NCI-H69 (cell line): Measurements from ENCODE around the gene CIAO2B.
"Not testable (repeated sequence)": the region's sequence is repeated elsewhere in the genome, so short reads cannot be mapped to it uniquely, and the experiment has no call there.

ENCODE experiments used
- DNase-seq: peaks from one replicate; lab custom pipeline; 2025; lab: John Stamatoyannopoulos, UW

CIAO2B gene

DNA sequence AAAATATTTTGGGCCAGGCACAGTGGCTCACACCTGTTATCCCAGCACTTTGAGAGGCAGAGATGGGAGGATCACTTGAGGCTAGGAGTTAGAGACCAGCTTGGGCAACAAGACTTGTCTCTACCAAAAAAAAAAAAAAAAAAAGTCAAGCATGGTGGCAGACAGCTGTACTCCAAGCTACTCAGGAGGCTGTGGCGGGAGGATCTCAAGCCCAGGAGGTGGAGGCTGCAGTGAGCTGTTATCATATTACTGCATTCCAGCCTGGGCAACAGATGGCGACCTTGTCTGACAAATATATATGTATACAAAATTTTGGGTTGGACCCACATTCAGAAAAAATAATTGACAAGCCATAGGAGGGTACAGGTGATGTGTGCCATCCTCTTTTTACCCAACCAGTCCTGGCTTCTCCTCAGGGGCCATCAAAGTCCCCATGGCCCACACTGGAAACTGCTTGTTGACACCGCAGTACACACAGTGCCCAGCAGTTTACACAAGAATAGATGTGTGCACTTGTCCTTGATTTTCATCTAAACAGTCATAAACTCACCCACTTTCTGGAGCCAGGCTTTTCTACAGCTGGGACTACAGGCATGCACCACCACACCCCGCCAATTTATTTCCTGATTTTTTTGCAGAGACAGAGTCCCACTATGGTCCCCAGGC is 2.8 kb upstream of the CIAO2B start:
- DNase-seq: no peak

DNA sequence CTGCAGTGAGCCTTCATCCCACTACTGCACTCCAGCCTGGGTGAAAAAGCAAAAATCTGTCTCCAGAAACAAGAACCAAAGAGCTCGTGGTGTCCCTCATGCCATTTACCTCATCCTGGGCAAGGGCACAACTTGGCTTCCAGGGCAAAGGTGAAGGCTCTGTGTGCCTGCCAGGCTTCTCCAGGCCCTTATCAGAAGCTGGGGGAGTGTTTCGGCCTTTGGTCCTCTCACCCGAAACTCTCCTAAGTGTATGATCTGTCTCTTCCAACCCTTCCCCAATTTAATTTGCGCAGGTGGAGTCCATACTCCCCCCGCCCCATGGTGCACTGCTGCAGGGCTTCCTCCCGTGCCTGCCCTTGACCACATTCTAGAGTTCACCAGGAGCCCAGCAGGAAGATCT is 2.3 kb upstream of the CIAO2B start:
- no peak for DNase-seq

DNA sequence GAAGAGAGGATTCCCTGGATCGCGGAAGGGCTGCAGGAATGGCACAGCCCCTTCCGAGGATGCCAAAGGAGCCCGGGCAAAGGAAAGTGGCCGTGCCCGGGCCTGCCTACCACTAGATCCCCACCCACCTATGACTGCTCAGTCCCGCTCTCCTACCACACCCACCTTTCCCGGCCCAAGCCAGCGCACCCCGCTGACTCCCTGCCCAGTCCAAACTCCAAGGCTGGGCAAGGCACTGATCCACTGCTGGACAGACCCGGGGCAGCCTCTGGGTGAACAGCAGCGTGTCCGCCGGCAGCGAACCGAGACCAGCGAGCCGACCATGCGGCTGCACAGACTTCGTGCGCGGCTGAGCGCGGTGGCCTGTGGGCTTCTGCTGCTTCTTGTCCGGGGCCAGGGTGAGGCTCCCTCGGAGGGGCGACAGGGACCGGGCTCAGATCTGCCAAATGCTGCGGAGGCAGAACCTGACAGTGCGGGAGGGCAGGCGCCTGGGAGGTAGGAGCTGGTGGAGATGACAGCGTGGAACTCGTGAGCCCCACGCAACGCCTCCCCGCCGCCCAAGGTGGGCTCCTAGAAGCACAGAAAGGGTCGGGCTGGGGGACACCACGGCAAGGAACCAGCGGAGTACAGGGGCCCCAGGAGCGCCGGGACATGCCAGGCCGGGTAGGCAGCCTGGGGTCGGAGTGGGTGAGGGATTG is 1.3 kb upstream of the CIAO2B start, which contains the start of gene CES2:
CES2 (plus strand) TSS at position 203 of the 698 bp plus-strand sequence; CDS start at position 323, 120 bp downstream.
- no peak for DNase-seq

DNA sequence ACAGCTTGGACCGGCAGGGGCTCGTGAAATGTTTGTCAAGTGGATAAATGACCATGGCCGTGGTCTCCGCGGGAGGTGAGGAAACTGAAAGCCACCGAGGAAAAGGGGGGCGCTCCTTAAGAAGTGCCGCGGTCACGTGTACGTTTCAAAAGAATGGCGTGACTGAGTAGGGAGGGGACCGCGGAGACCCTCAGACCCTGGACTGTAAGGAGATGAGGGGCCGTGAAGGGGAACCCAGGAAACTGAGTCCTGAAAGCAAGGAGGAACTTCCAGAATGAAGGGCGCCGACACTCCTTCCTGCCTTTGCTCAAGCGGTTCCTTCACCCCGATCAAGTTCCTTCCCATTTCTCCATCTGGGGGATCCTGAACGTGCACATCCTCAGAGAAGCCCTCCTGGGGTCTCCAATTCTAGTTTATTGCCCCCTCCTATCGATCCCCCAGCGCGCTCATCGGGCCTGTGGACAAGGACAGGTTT is 674 bp upstream of the CIAO2B start:
- DNase-seq: not testable (repeated sequence)

DNA sequence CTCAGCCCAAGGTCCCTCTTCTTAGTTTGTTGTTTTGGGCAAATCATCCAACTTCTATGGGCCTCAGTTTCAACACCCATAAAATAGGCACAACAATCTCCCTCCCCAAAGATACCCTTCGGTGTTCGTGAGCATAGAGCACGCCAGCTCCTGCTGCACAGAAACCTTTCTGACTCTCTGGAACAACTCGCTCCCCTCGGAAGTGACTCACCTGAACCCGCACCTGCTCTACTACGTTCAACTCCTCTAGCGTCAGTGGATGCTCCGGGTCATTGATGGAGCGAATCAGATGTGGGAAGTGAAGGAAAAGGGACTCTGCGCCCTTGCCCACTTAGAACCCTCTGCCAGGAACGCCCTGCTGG is 445 bp downstream of the CIAO2B start:
- DNase-seq: no peak

DNA sequence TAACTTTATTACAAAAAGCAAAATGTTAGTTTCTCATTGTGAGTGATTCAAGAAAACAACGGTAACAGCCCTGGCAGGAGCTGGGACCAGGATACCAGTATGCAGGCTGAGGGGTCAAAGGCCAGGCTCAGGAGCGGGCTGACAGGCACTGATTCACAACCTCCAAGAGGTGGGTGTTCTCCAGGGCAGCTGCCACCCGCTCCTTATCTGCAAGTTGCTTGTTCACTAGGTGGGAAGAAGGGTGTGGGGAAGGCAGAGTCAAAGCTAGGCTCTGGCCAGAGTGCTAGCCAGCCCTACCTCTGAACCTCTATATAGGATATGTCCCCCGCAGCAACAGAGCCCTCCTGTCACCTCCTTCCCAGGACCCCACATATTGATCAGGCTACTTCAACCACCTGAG is 2.1 kb downstream of the CIAO2B start:
- no peak for DNase-seq

DNA sequence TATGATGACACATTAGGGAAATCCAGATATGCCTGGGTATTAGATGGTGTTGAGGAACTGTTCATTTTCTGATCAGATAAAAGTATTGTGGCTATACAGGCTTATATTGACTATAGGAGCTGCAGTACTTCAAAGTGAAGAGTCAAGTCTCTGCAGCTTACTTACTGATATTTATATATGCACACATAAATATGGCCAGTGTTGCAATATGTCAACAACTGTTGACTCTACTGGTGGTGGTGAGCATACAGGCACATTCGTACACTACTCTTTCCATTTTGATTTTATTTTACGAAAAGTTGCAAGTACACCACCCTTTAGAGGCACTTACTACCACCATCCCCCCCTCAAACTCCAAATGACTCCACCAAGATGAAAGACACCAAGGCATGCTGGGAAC is 2.5 kb downstream of the CIAO2B start:
- no peak for DNase-seq

DNA sequence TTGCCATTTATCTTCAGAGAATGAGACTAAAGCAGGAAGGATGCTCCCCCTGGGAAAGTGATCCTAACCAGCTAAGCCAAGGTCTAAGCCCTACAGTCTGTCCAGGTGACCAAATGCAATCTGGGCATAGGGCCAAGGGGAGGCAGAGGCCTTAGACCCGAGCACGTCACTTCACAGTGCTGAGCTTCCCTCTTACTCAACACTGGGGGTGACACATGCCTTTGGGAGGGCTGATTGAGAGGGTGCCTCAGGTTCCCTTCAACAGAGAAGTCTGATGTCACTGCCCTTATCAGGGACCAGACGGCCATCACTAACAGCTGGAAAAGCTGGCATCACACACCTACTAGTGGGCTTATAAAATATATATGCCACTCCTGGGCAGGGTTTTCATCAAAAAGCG is 4.0 kb downstream of the CIAO2B start:
- peak; percentile 24 for DNase-seq

DNA sequence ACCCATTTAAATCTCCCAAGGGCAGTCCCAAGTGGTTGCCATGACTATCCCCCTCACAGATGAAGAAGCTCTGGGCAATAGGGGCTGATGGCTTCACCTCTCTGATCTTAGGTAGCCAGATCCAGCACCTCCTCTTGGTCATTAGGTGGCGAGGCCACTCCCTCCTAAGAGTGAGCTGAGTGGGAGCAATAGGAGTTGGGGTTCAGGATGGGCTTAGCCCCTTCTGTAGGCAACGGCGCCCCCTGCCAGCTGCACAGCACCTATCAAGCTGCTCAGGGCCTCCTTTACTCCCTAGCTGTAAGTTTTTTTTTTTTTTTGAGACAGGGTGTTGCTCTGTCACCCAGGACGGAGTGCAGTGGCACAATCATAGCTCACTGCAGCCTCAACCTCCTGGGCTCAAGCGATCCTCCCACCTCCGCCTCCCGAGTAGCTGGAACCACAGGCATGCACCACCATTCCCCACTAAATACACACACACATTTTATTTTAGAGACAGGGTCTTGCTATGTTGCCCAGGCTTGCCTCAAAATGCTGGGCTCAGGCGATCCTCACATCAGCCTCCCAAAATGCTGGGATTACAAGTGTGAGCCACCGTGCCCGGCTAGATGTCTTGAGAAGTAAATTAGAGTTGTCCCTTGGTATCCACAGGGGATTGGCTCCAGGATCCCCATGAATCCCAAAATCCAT is 5.4 kb downstream of the CIAO2B start:
- DNase-seq: peak; percentile 12

DNA sequence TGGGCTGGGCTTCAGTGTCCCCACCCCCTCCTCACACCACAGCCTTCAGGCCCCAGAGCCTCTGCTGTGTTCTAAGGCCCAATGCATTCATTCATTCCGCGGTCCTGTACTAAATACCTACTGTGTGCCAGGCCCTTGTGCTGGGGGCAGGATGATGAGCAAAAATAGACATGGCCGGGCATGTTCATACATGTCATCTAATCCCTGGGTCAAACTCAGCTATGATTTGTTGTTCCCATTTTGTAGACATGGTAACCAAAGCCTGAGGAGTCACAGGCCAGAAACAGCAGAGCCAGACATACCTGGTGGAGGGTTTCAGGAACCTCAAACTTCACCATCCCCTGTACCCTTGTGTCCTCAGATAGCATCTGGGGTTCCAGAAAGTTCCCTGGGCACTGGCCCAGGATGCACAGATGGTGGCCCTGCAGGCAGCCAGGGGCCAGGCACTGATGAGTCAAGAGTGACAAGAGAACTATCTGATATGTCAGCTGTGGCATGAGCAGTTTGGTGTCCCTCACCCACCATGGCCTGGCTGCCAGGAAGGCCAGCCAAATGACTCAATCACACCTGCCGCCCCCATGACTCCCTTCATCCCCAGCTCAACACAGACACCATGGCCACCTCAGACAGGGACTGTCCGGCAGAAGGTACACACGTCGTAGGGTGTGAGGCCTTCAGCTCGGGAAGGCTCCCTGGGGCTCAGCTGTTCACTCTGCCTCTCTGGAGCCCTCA is 6.1 kb downstream of the CIAO2B start:
- DNase-seq: peak; percentile 9

DNA sequence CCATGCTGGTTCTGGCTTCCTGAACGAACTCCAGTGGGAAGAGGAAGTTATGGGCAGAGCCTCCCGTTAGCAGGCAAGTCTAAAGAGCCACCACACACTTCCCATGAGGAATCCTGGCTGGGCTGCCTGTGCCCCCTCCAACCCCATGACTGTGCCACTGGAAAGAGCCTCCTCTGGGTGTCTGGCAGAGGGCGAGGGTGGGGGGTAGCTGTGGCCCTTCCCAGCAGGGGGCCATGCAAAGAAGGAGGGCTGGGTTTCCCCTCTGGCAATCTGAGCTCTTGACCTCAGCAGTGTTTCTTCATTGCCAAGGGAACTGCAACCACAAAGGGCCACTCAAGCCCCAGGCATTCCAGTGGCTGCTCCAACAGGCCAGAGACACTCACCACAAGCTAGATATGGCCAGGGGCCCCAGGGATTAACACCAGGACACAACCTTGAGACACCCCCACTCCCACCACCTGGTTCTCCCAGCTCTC is 7.2 kb downstream of the CIAO2B start:
- DNase-seq: peak; percentile 5

DNA sequence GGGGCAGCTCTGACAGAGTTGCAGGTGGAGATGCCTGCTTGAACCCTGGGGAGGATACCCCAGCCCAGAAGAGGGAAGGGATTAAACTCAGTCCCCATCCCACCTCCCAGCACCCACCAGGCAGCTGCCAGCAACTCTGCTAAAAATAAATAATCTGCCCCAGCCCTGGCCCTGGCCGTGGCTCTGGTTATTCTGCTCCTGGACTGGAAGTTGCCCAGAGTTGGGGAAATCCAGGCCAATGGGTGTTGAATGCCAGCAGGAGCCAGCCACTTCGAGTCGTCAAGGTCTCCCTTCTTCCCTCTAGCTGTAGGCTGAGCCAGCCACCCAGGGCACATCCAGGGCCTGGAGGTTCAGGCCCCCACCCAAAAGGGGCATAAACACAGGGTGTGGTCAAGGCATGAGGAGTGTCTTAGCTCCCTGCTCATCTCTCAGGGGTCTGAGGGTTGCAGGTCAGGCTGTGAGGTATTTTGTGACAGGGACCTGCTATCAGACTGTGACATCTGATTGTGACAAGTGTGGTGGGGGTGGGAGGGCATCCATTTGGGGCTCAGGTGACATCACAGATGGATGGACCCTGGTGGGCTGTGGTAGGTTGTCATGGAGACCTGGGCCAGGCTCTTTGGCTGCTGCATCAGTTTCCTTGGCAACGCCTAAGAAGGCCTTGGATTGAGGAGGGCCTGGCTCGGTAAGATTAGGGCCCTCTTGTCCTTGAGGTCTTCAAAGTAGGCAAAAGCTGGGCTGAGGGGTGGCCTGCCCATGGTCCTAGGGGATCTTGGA is 7.8 kb downstream of the CIAO2B start:
- DNase-seq: no peak

DNA sequence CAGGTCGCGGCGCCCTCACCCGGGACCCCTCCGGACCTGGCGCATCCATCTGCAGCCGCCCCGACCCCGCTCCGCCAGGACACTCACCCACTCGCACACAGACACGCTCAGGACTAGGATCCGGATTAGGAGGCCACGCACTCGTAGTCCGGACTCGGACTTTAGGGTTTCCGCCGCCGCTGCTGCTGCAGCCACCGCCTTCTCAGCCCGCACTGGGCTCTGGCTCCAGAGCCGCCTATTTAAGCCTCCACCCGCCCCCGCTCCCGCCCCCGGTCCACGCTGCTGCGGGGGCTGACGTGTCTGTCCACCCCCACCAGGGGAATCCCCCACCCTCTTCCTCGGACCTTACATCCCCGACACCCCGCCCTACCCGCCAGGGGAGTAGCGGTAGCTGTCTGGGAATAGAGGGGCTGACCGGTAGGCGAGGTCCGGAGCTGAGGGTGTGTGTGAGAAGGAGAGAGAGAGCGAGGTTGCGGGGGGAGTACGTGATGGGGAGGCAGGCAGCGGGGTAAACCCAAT is 8.8 kb downstream of the CIAO2B start, which contains the start of gene RRAD:
RRAD (minus strand) TSS at position 214 of the 519 bp plus-strand sequence. CDS start 356 bp downstream, outside the sequence.
- DNase-seq: peak; percentile 8

DNA sequence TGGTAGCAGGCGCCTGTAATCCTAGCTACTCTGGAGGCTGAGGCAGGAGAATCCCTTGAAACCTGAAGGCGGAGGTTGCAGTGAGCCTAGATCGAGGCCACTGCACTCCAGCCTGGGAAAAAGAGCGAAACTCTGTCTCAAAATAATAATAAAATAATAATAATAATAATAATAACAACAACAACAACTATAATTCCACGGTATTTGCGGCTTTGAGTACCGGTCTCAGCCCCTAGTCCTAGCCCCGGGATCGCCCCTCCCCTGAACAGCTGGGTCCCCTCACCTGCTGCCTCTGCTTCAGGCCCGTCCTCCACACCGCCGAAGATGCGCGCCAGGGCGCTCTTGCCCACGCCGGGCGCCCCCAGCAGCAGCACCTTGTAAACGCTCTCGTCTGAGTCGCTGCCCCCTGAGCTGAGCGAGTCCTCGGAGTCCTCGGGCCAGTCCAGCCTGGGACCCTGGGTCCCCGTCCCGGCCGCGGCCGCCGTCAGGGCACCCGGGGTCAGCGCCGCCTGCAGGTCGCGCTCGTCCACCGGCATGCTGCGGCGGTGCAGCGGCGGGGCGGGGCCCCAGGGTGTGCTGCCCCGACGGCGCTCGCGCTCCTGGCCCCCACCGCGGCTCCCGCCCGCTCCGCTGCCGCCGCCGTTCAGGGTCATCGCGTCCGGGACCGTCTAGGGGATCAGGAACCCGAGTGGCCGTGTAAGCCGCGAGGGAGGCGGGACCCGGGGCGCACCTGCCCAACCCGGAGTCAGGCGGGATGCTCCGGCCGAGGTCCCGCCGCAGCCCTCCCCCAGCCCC is 9.5 kb downstream of the CIAO2B start:
- peak; percentile 28 for DNase-seq

DNA sequence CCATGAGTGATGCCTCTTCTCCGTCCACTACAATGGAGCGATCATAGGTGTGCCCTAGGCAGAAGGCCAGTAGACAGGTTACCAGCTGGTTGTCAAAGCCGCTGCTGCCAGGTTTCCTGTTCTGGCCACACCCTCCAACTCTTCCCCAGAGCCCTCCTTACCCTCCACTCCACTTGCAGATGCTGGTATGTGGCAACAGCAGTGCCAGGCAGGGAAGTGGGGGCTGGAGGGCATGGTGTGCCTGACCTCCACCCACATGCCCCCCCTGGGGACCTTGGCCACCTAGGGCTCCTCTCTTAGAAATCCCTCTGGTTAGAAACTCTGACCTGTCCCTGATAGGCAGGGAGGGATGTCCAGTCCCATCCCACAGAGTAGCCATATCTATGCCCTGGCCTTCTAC is 10.3 kb downstream of the CIAO2B start:
- peak; percentile 20 for DNase-seq

DNA sequence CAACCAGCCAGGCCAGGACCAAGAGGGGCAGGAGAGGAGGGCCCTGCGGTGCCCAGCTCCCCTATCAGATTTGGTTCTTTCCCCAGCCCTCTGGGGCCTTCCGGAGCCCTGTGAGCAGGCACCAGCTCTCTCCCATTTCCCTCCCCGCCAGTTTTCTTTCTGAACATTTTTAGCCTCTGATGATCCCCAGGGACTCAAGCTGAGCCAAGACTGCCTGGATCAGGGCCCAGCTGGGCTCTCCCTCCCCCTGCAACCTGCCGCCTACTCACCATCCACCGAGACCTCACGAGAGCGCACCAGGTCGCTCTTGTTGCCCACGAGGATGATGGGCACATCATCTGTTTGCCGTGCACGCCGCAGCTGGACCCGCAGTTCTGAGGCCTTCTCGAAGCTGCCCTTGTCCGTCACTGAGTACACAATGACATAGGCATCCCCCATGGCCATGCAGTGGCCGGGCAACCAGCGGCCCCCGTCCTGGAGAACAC is 10.9 kb downstream of the CIAO2B start:
- peak; percentile 33 for DNase-seq

DNA sequence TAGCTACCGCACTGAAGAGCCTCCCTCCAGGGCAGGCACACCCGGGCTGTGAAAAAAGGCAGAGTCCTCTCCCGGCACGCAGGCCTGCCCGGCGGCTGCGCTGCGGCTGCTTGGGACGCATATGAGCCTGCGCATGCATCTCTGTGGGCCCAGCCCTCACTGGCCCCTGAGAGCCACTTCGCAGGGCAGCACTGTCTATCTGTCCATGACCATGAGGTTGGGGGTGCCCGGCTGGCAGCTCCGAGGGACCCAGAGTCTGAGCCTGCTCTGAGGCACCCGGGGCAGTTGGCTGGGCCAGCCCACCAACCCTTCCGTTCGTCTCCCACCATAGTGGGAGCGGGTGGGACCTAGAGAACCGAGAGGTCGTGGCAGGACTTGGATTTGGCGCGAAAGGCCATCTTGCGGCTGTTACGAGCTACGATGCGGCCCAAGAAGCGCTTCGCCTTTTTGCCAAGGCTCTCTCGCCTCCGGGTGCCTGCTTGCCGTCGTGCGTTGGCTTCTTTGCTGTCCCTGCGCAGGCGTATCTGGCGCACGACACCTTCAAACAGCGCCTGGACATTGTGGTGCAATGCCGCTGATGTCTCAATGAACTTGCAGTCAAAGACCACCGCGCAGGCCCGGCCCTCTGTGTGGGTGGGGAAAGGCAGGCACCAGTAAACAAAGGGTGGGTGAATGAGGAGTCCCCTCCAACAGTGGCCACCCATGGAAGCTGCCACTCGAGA is 12.3 kb downstream of the CIAO2B start:
- DNase-seq: no peak

DNA sequence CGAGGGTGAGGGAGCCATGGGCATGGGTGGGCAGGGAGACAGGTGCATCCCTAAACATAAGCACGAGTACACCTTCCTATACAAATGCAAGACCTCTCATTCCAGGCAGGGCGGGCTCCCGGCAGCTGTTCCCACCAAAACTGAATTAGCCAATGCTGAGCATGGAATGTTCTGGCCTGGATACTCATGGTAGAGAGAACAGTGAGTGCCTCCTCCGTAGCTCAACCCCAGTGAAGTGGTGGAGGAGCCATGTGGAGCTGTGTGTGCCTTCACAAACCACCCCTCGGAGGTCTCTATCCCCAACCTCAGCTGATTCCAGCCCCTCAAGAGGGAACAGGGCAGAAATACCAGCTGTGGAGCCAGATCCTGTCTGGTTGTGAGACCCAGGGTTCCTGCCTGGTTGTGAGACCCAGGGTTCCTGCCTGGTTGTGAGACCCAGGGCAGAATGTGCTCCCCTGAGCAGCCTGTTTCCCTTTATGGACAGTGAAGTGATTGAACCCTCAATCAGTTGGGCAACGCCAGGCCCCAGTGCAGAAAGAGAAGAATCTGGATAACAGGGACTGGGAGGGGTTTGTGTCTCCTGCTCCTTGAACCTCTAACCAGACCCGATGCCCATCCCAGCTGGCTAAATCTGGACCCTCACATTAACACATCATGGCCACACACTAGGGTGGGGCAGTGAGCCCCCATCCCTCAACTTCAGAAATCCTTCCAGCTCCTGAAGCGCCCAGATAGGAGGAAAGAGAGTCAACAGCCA is 13.1 kb downstream of the CIAO2B start:
- no peak for DNase-seq

DNA sequence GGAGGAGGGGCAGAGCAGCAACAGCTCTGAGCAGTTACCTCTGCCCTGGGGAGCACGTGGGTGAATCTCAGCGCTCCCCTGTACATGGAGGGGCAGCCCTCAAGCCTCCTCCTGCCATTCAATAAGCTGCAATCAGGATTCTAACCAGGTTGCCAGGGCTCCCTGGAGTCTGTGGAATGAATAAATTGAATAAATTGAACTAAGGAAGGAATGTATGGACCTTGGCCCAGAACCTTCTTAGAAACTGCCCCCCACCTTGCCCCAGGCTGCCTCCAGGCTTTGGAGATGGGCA is 14.0 kb downstream of the CIAO2B start:
- DNase-seq: no peak
